Liver (tissue), 2 donors: Measurements from ENCODE around the gene LOXHD1.

Experiments
- CTCF ChIP-seq: fragments of 150-350 bp; IDR thresholded peaks from 2 replicates; pipeline ENCODE4 v1.5.1; 2017; ENCODE audit warnings: improper control_type of control experiment, low read depth, low read length; ENCODE audit not compliant: missing input control
- MAX ChIP-seq: IDR thresholded peaks from 2 replicates; pipeline ENCODE4 v1.6.1; 2016; ENCODE audit warnings: antibody characterized with exemption
- ZBTB33 ChIP-seq: IDR thresholded peaks from 2 replicates; pipeline ENCODE4 v1.6.1; 2016; ENCODE audit warnings: antibody characterized with exemption
- donor health status: healthy.

- no peak for TF ChIP-seq CTCF
- no peak for TF ChIP-seq ZBTB33
- TF ChIP-seq MAX = no peak
Observed at GRCh38 chr18:46624127-46624526, 32.9 kb downstream of the LOXHD1 start.
